MCF 10A (cell line): ENCODE measurements around the gene SYNE3. TPM values are rescaled to one million over a fixed set of nuclear protein-coding genes. Genes with fewer than 3 reads are reported as not detected.
A peak's percentile ranks its signal among the peaks of the same experiment; 100 is the strongest.

Experiments used
- BruUV-seq: library from RNA; stranded (reverse); fragments of 400-500 nt; replicated peaks from 2 replicates; lab custom pipeline; 2021; lab: Mats Ljungman, UMichigan
- CTCF ChIA-PET: fragments of 300-600 bp; sonication (Branson Sonifier 250); formaldehyde crosslinking; extraction: SDS; loops from one replicate; lab custom pipeline; 2021; ENCODE audit warnings: antibody characterized with exemption, inconsistent platforms; lab: Yijun Ruan, JAX
- POLR2A ChIA-PET: fragments of 300-600, 350-650 bp; sonication (Branson Sonifier 250); formaldehyde crosslinking; extraction: SDS; loops from one replicate; lab custom pipeline; 2020; ENCODE audit warnings: antibody characterized with exemption, inconsistent platforms; lab: Yijun Ruan, JAX
- DNase-seq: peaks from one replicate; pipeline ENCODE4 v3.0.0-alpha.2; 2018; ENCODE audit not compliant: unreplicated experiment
- H3K27ac Mint-ChIP-seq: one replicate; pipeline ENCODE4 v1.8.0; 2022; ENCODE audit warnings: mild to moderate bottlenecking, low read depth, mixed read lengths; ENCODE audit not compliant: unreplicated experiment
- H3K27me3 Mint-ChIP-seq: one replicate; pipeline ENCODE4 v1.8.0; 2022; ENCODE audit warnings: mixed read lengths; ENCODE audit not compliant: insufficient read depth, unreplicated experiment
- H3K36me3 Mint-ChIP-seq: one replicate; pipeline ENCODE4 v1.8.0; 2022; ENCODE audit warnings: mild to moderate bottlenecking, moderate library complexity, mixed read lengths; ENCODE audit not compliant: insufficient read depth, unreplicated experiment
- H3K4me1 Mint-ChIP-seq: one replicate; pipeline ENCODE4 v1.8.0; 2022; ENCODE audit warnings: mixed read lengths; ENCODE audit not compliant: insufficient read depth, unreplicated experiment
- H3K4me3 Mint-ChIP-seq: one replicate; pipeline ENCODE4 v1.8.0; 2022; ENCODE audit warnings: mild to moderate bottlenecking, moderate library complexity, mixed read lengths; ENCODE audit not compliant: unreplicated experiment
- H3K9me3 Mint-ChIP-seq: one replicate; pipeline ENCODE4 v1.8.0; 2022; ENCODE audit warnings: mixed read lengths; ENCODE audit not compliant: unreplicated experiment
- CTCF ChIP-seq: fragments of 200-600 bp; IDR thresholded peaks from one replicate; pipeline ENCODE4 v1.8.0; 2022; ENCODE audit warnings: antibody characterized with exemption, mild to moderate bottlenecking; ENCODE audit not compliant: unreplicated experiment
- intact Hi-C: fragments of 100-400 bp; cut with micrococcal nuclease; formaldehyde crosslinking; loops from 2 replicates; pipeline ENCODE4 v1.14.1; 2022
- total RNA-seq: library from RNA; stranded (reverse); gene quantifications from 2 replicates; pipeline ENCODE4 v1.2.3, GENCODE V29; 2022

The SYNE3 gene
- total RNA-seq, 1 experiment from 2014 or later: 9.5 TPM

GRCh38 chr14:95474486-95474885 is 42.0 kb downstream of the SYNE3 start:
- no peak for TF ChIP-seq CTCF
- intact Hi-C loops: no loop called here
- CTCF ChIA-PET: interaction anchor here (0.7 to 1.0 kb wide), 2 partner anchors 24 to 42 kb away, joined by 3 read pairs; no protein-coding TSS in a partner anchor
- Mint-ChIP-seq H3K4me3 (no peak overlapping the region), H3K4me1 (peaks cover 2% of the 10 kb centered on the region), H3K36me3 (peaks cover 11% of the 10 kb centered on the region), H3K27ac (no peak overlapping the region), H3K9me3 (no peaks in the 10 kb centered on the region), H3K27me3 (no peaks in the 10 kb centered on the region)
- POLR2A ChIA-PET: interaction anchor here (0.5 kb wide), 1 partner anchor 12 kb away, joined by 3 read pairs; no protein-coding TSS in a partner anchor
- no peak for DNase-seq
- no TSS peak for BruUV-seq

- no peak for TF ChIP-seq CTCF
- H3K27me3 Mint-ChIP-seq: no peaks in the 10 kb centered on the region
- H3K4me3 Mint-ChIP-seq: no peak overlapping the region
- H3K4me1 Mint-ChIP-seq: no peaks in the 10 kb centered on the region
- intact Hi-C loops: no loop called here
- H3K36me3 Mint-ChIP-seq: peaks cover 11% of the 10 kb centered on the region
- no TSS peak for BruUV-seq
- ChIA-PET POLR2A (no interaction called here), CTCF (interaction anchor here (1.0 kb wide), 1 partner anchor 54 kb away, joined by 3 read pairs; no protein-coding TSS in a partner anchor)
- H3K27ac Mint-ChIP-seq: peak overlapping the region; percentile 49
- no peaks in the 10 kb centered on the region for H3K9me3 Mint-ChIP-seq
- no peak for DNase-seq
Measured at GRCh38 chr14:95472819-95473251, 43.6 kb downstream of the SYNE3 start.

- ChIA-PET CTCF (interaction anchor here (0.5 kb wide), 1 partner anchor 16 kb away, joined by 3 read pairs; no protein-coding TSS in a partner anchor), POLR2A (no interaction called here)
- BruUV-seq: no TSS peak
- Mint-ChIP-seq H3K27ac (no peak overlapping the region), H3K9me3 (no peaks in the 10 kb centered on the region), H3K36me3 (peaks cover 15% of the 10 kb centered on the region), H3K27me3 (no peaks in the 10 kb centered on the region), H3K4me3 (no peak overlapping the region), H3K4me1 (no peaks in the 10 kb centered on the region)
- intact Hi-C loops: no loop called here
- TF ChIP-seq CTCF: no peak
- DNase-seq: no peak
Measured at GRCh38 chr14:95471476-95471875, 45.0 kb downstream of the SYNE3 start.

- BruUV-seq: no TSS peak
- DNase-seq: no peak
- no peak overlapping the region for H3K27ac Mint-ChIP-seq
- ChIA-PET CTCF (no interaction called here), POLR2A (no interaction called here)
- H3K4me3 Mint-ChIP-seq: no peak overlapping the region
- H3K9me3 Mint-ChIP-seq: no peaks in the 10 kb centered on the region
- no peaks in the 10 kb centered on the region for H3K4me1 Mint-ChIP-seq
- no peak for TF ChIP-seq CTCF
- peaks cover 15% of the 10 kb centered on the region for H3K36me3 Mint-ChIP-seq
- intact Hi-C loops: no loop called here
- H3K27me3 Mint-ChIP-seq: no peaks in the 10 kb centered on the region
Measured at GRCh38 chr14:95471016-95471415, 45.4 kb downstream of the SYNE3 start.
